HG03139 (cell line): ENCODE results near the gene AXIN1.
A peak's percentile ranks its signal among the peaks of the same experiment; 100 is the strongest.
"Not testable (repeated sequence)": the region's sequence is repeated elsewhere in the genome, so short reads cannot be mapped to it uniquely, and the experiment has no call there.

ENCODE experiments used
- ATAC-seq: cut with Tn5 transposase; IDR thresholded peaks from one replicate; pipeline ENCODE4 v1.9.1; 2021; ENCODE audit not compliant: unreplicated experiment

AXIN1 gene

GRCh38 chr16:370979-371514 lies 18.5 kb upstream of the AXIN1 start:
- no peak for ATAC-seq

- peak; percentile 72 for ATAC-seq
Observed at GRCh38 chr16:370443-370842, 17.9 kb upstream of the AXIN1 start, which contains the start of gene MRPL28. TSS of gene MRPL28 (minus strand) at chr16:370538. CDS start at chr16:370218, 320 bp downstream.

- no peak for ATAC-seq
Observed at GRCh38 chr16:369866-370436, 17.4 kb upstream of the AXIN1 start.

- no peak for ATAC-seq
Observed at GRCh38 chr16:369275-369865, 16.8 kb upstream of the AXIN1 start.

- ATAC-seq: no peak
Observed at GRCh38 chr16:368388-369158, 16.1 kb upstream of the AXIN1 start.

GRCh38 chr16:367333-367903 lies 14.9 kb upstream of the AXIN1 start:
- no peak for ATAC-seq

GRCh38 chr16:366476-366875 lies 14.0 kb upstream of the AXIN1 start:
- no peak for ATAC-seq

GRCh38 chr16:364595-365491 lies 12.3 kb upstream of the AXIN1 start:
- ATAC-seq: no peak

GRCh38 chr16:363766-364490 lies 11.4 kb upstream of the AXIN1 start:
- no peak for ATAC-seq

- ATAC-seq: no peak
Observed at GRCh38 chr16:363110-363765, 10.7 kb upstream of the AXIN1 start.

- ATAC-seq: not testable (repeated sequence)
Observed at GRCh38 chr16:362702-362999, 10.1 kb upstream of the AXIN1 start.

- no peak for ATAC-seq
Observed at GRCh38 chr16:361872-362701, 9.6 kb upstream of the AXIN1 start.

GRCh38 chr16:361341-361871 lies 8.9 kb upstream of the AXIN1 start:
- ATAC-seq: no peak

GRCh38 chr16:360698-361336 lies 8.3 kb upstream of the AXIN1 start:
- no peak for ATAC-seq

- ATAC-seq: no peak
Observed at GRCh38 chr16:359871-360697, 7.6 kb upstream of the AXIN1 start.

- no peak for ATAC-seq
Observed at GRCh38 chr16:359067-359763, 6.7 kb upstream of the AXIN1 start.

GRCh38 chr16:356741-357140 lies 4.2 kb upstream of the AXIN1 start:
- ATAC-seq: no peak
